Psoas muscle (tissue), 8 donors: ENCODE measurements around the gene KSR1. TPM values are rescaled to one million over a fixed set of nuclear protein-coding genes. Genes with fewer than 3 reads are reported as not detected.
"Not testable (repeated sequence)": the region's sequence is repeated elsewhere in the genome, so short reads cannot be mapped to it uniquely, and the experiment has no call there.

Source experiments
- ATAC-seq, 4 donors: fragments of 200-7000 bp; cut with Tn5 transposase; one replicate each; pipeline ENCODE4 v1.9.1; 2020; ENCODE audit warnings: moderate library complexity in 3 of 4, mild to moderate bottlenecking in 2 of 4
- DNase-seq, 2 donors: peaks; one replicate each; pipeline ENCODE4 v3.0.0-alpha.2; 2020
- H3K27ac ChIP-seq: fragments of 200-600 bp; one replicate; pipeline ENCODE4 v1.8.0; 2022
- H3K27me3 ChIP-seq, 3 donors: fragments of 200-600 bp in 1 of 3; one replicate each; pipeline versions ENCODE4 v1.6.1 to v1.8.0; 2013 to 2022; ENCODE audit warnings: low read length in 2 of 3, mild to moderate bottlenecking in 2 of 3, moderate library complexity in 1 of 3; ENCODE audit not compliant: insufficient read depth in 3 of 3
- H3K36me3 ChIP-seq, 2 donors: fragments of 200-600 bp in 1 of 2; one replicate each; pipeline versions ENCODE4 v1.6.1 to v1.8.0; 2013 to 2022; ENCODE audit warnings: low read depth in 1 of 2, mild to moderate bottlenecking in 1 of 2, moderate library complexity in 1 of 2; ENCODE audit not compliant: insufficient read depth in 1 of 2
- H3K4me1 ChIP-seq: fragments of 200-600 bp; one replicate; pipeline ENCODE4 v1.8.0; 2022
- H3K4me3 ChIP-seq: fragments of 200-600 bp; one replicate; pipeline ENCODE4 v1.8.0; 2022; ENCODE audit warnings: mild to moderate bottlenecking
- H3K9me3 ChIP-seq: fragments of 200-600 bp; one replicate; pipeline ENCODE4 v1.8.0; 2022
- CTCF ChIP-seq: fragments of 200-600 bp; IDR thresholded peaks from one replicate; pipeline ENCODE4 v1.8.0; 2022; ENCODE audit warnings: antibody characterized with exemption
- WGBS, 3 donors: extraction: QIAGEN DNeasy Blood & Tissue Kit; methylation state at CpG; one replicate each; pipeline versions ENCODE4 v1.1.6 to v1.1.7; 2013; 5-methylcytosine and 5-hydroxymethylcytosine counted together
- intact Hi-C, 2 donors: fragments of 100-400 bp; cut with DNase I; formaldehyde crosslinking; loops; one replicate each; pipeline versions ENCODE4 v1.11.0 to v1.14.2; 2022
- polyA plus RNA-seq, 3 donors: library from polyadenylated mRNA; stranded (reverse); fragments of 200-250 nt; gene quantifications; one replicate each; pipeline ENCODE4 v1.2.3, GENCODE V29; 2013
- total RNA-seq, 4 donors: library from RNA; stranded (reverse); fragmentation: NEBNext Ultra II Directional in 2 of 4; extraction: Animal tissue kit (Norgen Biotek cat#: 25700) in 2 of 4; gene quantifications; one replicate each; pipeline versions ENCODE4 v1.2.1 to v1.2.4, GENCODE V29; 2021 to 2023
- donor health status: healthy with polysubstance abuse.
- donor health status: DM: no; HTN: no; CAD: no; lungs with moderate emphysema.
- donor health status: Bipolar disorder and iron deficiency.
- donor health status: healthy.
- donor health status: DM: yes; HTN: yes; CAD: no.
- donor health status: DM: no; HTN: no; CAD: no.
- donor health status: DM: no; HTN: no; CAD: no.
- donor health status: DM: yes; HTN: yes; CAD: no.

Gene KSR1
- total and polyA plus RNA-seq, 7 donors = 7.8 to 93.0 (median 46.5) TPM

- peaks cover 7% of the 10 kb centered on the region for H3K4me1 ChIP-seq
- ATAC-seq (no peak), DNase-seq (no peak)
- H3K27ac ChIP-seq = no peak overlapping the region
- no peaks in the 10 kb centered on the region for H3K27me3 ChIP-seq
- intact Hi-C loops = loop anchor here in 1 of 2 donors (5.0 kb wide), 1 partner anchor 40 kb away; no protein-coding TSS in a partner anchor
- H3K9me3 ChIP-seq = no peaks in the 10 kb centered on the region
- no peak overlapping the region for H3K4me3 ChIP-seq
- no peaks in the 10 kb centered on the region for H3K36me3 ChIP-seq
- no peak for TF ChIP-seq CTCF
- 89 to 95% (median 92%) methylated on average over 6 of the region's 6 CpGs for WGBS, 3 donors
Measured at GRCh38 chr17:27462149-27462548, 5.9 kb downstream of the KSR1 start.

GRCh38 chr17:27462714-27463113 is 6.5 kb downstream of the KSR1 start:
- intact Hi-C loops = loop anchor here in 1 of 2 donors (5.0 kb wide), 1 partner anchor 40 kb away; no protein-coding TSS in a partner anchor

GRCh38 chr17:27463235-27463677 is 7.0 kb downstream of the KSR1 start:
- TF ChIP-seq CTCF = no peak
- H3K9me3 ChIP-seq = no peaks in the 10 kb centered on the region
- H3K4me3 ChIP-seq = no peak overlapping the region
- H3K4me1 ChIP-seq = no peaks in the 10 kb centered on the region
- DNase-seq (no peak), ATAC-seq (no peak)
- no peak overlapping the region for H3K27ac ChIP-seq
- H3K36me3 ChIP-seq = no peaks in the 10 kb centered on the region
- no peaks in the 10 kb centered on the region for H3K27me3 ChIP-seq
- WGBS, 3 donors = 97 to 99% (median 99%) methylated on average over 4 of the region's 4 CpGs
- intact Hi-C loops = loop anchor here in 1 of 2 donors (5.0 kb wide), 1 partner anchor 39 kb away; no protein-coding TSS in a partner anchor

More at GRCh38 chr17:27462714-27463113, 6.5 kb downstream of the KSR1 start:
- Histone ChIP-seq H3K27ac (no peak overlapping the region), H3K36me3 (no peaks in the 10 kb centered on the region), H3K4me1 (peaks cover 4% of the 10 kb centered on the region), H3K4me3 (no peak overlapping the region), H3K27me3 (no peaks in the 10 kb centered on the region), H3K9me3 (no peaks in the 10 kb centered on the region)
- TF ChIP-seq CTCF = no peak
- 90 to 94% (median 93%) methylated on average over 3 of the region's 3 CpGs for WGBS, 3 donors
- DNase-seq (no peak), ATAC-seq (no peak)

- intact Hi-C loops = loop anchor here in 1 of 2 donors (5.0 kb wide), 1 partner anchor 38 kb away; no protein-coding TSS in a partner anchor
- not testable (repeated sequence) for H3K4me1 ChIP-seq, H3K36me3 ChIP-seq, H3K27me3 ChIP-seq, H3K4me3 ChIP-seq, H3K9me3 ChIP-seq, H3K27ac ChIP-seq, DNase-seq, ATAC-seq
- 78 to 89% (median 86%) methylated on average over 3 of the region's 3 CpGs for WGBS, 3 donors
Measured at GRCh38 chr17:27464019-27464418, 7.8 kb downstream of the KSR1 start.

DNA sequence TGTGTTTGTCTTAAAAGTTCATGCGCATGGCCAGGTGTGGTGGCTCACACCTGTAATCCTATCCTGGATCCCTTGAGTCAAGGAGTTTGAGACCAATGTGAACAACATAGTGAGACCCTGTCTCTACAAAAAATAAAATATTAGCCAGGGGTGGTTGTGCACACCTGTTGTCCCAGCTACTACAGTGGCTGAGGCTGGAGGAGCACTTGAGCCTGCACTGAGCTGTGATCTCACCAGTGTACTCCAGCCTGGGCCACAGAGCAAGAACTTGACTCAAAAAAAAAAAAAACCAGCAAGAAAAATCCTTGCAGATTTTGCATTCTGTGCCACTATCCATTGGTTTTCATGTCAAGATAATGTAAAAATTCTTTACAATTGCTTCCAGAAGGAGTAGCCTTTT is 8.2 kb downstream of the KSR1 start:
- no peaks in the 10 kb centered on the region for H3K27me3 ChIP-seq
- 94 to 97% (median 97%) methylated on average over 1 of the region's 1 CpG for WGBS, 3 donors

DNA sequence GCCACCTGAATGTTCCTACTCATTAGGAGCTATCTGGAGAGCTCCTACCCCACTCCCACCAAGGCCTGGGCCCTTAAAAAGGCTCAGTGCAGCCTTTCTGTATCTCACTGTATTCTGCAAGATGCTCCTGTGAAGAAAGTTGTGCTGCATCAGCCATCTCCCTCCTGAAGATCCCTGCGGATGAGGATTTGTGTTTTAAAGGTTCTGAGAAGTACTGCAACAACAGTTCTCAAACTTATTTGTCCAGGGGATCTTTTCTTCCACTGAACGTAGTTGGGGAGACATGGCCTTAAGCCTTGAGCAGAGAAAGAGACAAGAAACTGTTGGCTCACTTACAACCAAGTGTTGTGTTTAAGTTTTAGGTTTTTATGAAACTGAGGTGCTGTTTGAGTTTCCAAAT is 9.6 kb downstream of the KSR1 start:
- DNase-seq, ATAC-seq, H3K27me3 ChIP-seq, intact Hi-C loops, H3K4me1 ChIP-seq, H3K4me3 ChIP-seq, H3K9me3 ChIP-seq, H3K27ac ChIP-seq, H3K36me3 ChIP-seq: not testable (repeated sequence)
- WGBS, 3 donors = 80 to 95% (median 89%) methylated on average over 2 of the region's 2 CpGs

More for the DNA sequence above, 8.2 kb downstream of the KSR1 start:
- DNase-seq = no peak
- intact Hi-C loops = loop anchor here in 1 of 2 donors (5.0 kb wide), 1 partner anchor 38 kb away; no protein-coding TSS in a partner anchor
- Histone ChIP-seq H3K36me3 (no peaks in the 10 kb centered on the region), H3K4me1 (no peaks in the 10 kb centered on the region), H3K9me3 (no peaks in the 10 kb centered on the region), H3K4me3 (no peak overlapping the region), H3K27ac (no peak overlapping the region)
- TF ChIP-seq CTCF = no peak
- ATAC-seq = no peak
